Measurements from ENCODE around the gene SYT1.

Gene SYT1

DNA sequence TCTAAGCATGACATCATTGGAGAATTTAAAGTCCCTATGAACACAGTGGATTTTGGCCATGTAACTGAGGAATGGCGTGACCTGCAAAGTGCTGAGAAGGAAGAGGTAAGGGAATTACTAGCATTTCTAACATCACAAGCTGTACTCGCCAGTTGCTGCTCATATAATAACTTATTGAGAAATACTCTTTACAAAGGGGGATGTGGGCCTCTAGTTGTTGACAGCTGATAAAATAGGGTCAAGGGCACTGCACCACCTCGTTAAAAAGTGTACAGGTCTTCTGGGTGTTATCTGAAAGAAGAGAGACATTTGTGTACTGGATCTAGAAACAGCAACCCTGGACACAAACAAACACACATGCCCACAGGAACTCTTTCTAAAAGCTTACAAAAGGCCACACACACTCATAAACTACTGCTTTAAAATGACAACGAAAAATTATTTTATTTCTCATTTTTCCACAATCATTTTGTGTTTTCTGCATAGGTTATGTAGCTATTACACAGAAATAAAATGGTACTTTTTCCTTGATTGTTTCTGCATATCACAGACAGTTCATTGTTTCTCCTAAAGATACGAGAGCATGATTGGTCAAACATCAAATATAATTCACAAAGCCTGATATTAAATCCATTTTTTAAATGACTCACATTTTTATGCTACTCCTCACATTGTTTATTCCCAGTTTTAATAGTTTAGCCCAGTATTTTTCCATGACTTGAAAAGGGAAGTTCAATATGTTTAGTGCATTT, 435.0 kb downstream of the SYT1 start:
- no peak for DNase-seq (ENCODE audit: insufficient read length, low spot score)
- TF ChIP-seq, protein P1, sequence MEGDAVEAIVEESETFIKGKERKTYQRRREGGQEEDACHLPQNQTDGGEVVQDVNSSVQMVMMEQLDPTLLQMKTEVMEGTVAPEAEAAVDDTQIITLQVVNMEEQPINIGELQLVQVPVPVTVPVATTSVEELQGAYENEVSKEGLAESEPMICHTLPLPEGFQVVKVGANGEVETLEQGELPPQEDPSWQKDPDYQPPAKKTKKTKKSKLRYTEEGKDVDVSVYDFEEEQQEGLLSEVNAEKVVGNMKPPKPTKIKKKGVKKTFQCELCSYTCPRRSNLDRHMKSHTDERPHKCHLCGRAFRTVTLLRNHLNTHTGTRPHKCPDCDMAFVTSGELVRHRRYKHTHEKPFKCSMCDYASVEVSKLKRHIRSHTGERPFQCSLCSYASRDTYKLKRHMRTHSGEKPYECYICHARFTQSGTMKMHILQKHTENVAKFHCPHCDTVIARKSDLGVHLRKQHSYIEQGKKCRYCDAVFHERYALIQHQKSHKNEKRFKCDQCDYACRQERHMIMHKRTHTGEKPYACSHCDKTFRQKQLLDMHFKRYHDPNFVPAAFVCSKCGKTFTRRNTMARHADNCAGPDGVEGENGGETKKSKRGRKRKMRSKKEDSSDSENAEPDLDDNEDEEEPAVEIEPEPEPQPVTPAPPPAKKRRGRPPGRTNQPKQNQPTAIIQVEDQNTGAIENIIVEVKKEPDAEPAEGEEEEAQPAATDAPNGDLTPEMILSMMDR (IDR thresholded peaks at IDR 0.05; ENCODE audit: insufficient read depth, missing control alignments): no peak
- peak; percentile 66 for FAIRE-seq

DNA sequence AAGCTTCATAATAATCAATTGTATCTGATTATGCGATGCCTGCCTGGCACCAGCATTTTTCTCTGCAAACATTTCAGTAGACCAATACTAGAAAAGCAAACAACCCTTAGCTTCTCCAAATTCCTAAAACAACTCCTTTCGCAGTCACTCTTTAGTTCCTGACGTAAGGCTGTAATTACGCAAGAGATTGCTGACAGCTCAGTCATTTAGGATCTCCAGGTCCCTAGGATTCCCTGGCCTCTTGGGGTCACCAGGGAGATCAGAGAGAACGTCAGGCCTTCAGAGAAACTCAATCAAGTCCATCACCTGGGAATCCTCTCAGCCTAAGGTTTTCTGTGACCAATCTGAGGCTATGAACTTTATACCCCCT, 435.6 kb downstream of the SYT1 start:
- TF ChIP-seq, protein P1 (IDR thresholded peaks at IDR 0.05; ENCODE audit: insufficient read depth, missing control alignments): no peak
- DNase-seq (ENCODE audit: insufficient read length, low spot score) (no peak), FAIRE-seq (no peak)

DNA sequence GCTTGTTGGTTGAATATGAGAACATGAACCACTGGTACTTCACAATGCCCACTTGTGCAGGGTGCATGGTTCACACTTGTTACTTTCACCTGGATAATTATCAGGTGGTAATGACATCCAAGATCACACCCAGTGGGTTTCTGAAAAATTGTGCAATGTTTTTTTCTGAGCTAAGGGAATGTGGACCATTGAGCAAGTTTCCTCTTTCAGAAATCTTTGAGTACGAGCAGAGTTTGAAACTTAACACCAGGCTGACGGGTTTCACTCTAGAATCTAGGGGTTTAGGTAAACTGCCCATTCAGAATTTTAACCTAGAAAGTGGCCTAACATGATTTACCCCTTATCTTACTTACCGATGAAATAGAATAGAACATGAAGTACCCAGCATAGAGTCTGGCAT, 436.6 kb downstream of the SYT1 start:
- TF ChIP-seq, protein P1 (IDR thresholded peaks at IDR 0.05; ENCODE audit: insufficient read depth, missing control alignments): no peak
- DNase-seq (ENCODE audit: insufficient read length, low spot score) (no peak), FAIRE-seq (no peak)

DNA sequence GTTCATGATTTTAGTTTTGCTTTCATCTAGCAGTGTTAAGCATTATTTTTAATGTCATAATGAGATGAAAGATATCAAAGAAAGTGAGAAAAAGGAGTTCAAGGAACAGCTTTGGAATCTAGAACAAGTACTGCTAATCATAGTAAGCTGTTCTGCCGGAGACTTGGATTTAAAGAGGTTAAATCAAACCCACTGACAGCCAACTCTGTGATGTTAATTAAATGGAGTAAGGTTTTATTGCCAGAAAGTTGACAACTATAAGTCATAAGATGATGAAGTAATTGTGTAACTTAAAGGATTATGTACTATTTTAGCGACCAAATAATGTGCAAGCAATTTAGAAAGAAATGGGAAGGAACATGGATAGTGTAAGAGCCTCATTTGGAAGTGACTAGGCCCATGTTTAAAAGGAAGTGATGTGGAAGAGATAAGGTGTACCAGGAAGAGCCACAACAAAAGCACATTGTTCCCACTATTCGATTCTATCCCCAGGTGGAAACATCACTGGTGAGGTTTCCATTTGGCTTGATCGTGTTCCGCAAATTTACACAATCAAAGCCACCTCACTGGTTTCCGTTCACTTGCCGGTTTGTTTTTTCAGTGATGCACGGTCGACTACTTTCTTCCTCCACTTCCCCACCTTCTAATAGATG, 437.7 kb downstream of the SYT1 start:
- TF ChIP-seq, protein P1 (IDR thresholded peaks at IDR 0.05; ENCODE audit: insufficient read depth, missing control alignments): no peak
- FAIRE-seq (peak; percentile 21), DNase-seq (ENCODE audit: insufficient read length, low spot score) (no peak)

DNA sequence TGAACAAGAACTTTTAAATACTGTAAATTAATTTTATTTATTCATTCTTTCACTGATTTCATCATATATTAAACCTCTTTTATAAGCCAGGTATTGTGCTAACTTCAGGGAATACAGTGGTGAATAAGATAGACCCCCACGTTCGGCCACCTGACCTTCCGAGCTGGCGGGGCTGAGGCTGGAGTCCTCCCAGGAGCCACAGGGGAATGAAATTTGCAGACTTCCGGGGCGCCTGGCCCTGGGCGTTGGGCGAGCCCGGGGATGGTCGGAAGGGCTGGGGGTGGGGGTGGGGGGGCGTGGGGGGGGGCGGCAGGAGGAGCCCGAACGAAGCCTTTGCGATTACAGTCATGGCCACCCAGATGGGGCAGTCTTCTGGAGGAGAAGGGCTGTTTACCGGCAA, 442.8 kb downstream of the SYT1 start:
- FAIRE-seq (no peak), DNase-seq (ENCODE audit: insufficient read length, low spot score) (no peak)
- TF ChIP-seq, protein P1 (IDR thresholded peaks at IDR 0.05; ENCODE audit: insufficient read depth, missing control alignments): no peak

DNA sequence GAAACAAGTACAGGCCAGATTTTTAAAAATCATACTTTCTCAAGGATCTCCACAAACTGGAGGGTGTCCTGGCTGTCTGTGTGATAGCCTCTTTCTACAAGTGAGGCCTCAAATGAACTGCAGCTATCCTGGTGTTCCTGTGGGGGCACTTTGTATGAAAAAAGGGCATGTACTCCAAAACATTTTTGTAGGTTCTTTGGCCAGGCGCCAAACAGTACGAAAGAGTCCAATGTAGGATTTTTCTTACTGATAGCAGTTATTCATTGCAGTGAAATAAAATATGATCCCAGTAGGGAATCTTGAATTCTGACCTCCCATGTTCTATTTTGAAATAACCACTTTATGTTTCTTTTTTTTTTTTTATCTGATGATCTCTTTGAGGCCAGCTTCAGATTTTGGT, 444.5 kb downstream of the SYT1 start:
- FAIRE-seq: no peak
- TF ChIP-seq, protein P1 (IDR thresholded peaks at IDR 0.05; ENCODE audit: insufficient read depth, missing control alignments): no peak
- DNase-seq (ENCODE audit: insufficient read length, low spot score): no peak

Measured in D721Med (cell line).